ENCODE results near the gene CMTM8.

DNA sequence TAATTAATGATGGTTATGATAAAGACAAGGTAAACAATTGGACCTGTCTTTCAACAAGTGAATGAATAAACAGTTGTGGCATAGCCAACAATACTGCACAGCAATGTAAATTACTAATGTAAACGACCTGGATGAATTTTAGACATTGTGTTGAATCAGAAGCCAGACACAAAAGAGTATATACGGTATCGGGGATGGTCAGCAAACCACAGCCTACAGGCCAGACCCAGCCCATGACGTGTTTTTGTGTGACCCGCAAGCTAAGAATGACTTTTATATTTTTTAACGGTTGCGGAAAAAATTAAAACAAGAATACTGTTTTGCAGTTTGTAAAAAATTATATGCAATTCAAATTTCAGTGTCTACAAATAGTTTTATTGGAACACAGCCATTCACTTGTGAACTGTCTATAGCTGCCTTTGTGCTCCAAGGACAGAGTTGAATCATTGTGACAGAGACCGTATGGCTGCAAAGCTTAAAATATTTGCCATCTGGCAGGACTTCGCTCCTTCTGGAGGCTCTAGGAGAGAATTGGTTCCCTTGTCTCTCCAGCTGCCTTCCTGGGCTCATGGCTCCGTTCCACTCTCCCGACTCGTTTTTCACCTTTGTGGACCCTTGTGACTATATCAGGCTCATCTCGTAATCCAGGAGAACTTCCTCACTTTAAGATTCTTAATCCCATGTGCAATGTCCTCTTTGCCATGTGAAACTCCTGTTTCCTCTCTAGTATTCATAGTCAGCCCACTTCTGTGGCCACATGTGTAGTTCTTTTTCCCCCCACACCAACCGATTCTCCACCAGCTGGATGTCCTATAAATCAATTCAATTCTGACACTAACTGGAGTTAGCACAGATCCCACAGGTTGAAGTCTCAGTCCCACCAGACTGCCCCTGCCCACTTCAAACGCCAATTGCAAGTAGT is 72.7 kb downstream of the CMTM8 start:
- TF ChIP-seq TAF1 (IDR thresholded peaks at IDR 0.05; ENCODE audit: low read depth, low read length): no peak
- TF ChIP-seq CREB1 (IDR thresholded peaks at IDR 0.05): no peak
- TF ChIP-seq, protein P1, sequence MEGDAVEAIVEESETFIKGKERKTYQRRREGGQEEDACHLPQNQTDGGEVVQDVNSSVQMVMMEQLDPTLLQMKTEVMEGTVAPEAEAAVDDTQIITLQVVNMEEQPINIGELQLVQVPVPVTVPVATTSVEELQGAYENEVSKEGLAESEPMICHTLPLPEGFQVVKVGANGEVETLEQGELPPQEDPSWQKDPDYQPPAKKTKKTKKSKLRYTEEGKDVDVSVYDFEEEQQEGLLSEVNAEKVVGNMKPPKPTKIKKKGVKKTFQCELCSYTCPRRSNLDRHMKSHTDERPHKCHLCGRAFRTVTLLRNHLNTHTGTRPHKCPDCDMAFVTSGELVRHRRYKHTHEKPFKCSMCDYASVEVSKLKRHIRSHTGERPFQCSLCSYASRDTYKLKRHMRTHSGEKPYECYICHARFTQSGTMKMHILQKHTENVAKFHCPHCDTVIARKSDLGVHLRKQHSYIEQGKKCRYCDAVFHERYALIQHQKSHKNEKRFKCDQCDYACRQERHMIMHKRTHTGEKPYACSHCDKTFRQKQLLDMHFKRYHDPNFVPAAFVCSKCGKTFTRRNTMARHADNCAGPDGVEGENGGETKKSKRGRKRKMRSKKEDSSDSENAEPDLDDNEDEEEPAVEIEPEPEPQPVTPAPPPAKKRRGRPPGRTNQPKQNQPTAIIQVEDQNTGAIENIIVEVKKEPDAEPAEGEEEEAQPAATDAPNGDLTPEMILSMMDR (IDR thresholded peaks at IDR 0.05; ENCODE audit: control extremely low read depth in 1 of 3, insufficient read depth in 1 of 3, low read depth in 1 of 3, low read length in 3 of 3): no peak
- no peak for TF ChIP-seq EZH2 (IDR thresholded peaks at IDR 0.05; ENCODE audit: low read depth, low read length, severe bottlenecking)
- TF ChIP-seq POLR2A (IDR thresholded peaks at IDR 0.05; ENCODE audit: control extremely low read depth in 1 of 2, low read depth in 2 of 2, low read length in 2 of 2): no peak
- TF ChIP-seq RXRA (IDR thresholded peaks at IDR 0.05; ENCODE audit: insufficient read depth, low read depth, low read length): no peak
